Measurements from ENCODE around the gene JARID2.

The JARID2 gene

DNA sequence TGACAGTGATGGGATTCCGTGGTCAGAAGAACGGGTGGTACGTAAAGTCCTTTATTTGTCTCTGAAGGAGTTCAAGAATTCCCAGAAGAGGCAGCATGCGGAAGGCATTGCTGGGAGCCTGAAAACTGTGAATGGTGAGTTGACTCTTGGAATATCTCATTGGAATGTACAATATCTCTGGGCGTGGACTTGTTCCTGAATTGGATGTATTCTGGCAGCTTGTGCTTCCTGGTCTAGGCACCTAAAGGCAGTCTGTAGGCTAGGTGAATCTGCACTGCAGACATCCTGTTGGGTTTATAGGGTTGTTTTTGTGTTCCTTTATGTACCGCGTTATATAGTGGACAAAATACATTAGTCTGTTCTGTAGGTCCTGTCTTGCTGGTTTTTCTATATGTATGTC is 128.2 kb downstream of the JARID2 start:
- DNase-seq = no peak
- intact Hi-C loops (cut with DNase I) = no loop called here

GRCh38 chr6:15375018-15375417 is 129.1 kb downstream of the JARID2 start:
- no peak for DNase-seq
- intact Hi-C loops (cut with DNase I) = no loop called here

DNA sequence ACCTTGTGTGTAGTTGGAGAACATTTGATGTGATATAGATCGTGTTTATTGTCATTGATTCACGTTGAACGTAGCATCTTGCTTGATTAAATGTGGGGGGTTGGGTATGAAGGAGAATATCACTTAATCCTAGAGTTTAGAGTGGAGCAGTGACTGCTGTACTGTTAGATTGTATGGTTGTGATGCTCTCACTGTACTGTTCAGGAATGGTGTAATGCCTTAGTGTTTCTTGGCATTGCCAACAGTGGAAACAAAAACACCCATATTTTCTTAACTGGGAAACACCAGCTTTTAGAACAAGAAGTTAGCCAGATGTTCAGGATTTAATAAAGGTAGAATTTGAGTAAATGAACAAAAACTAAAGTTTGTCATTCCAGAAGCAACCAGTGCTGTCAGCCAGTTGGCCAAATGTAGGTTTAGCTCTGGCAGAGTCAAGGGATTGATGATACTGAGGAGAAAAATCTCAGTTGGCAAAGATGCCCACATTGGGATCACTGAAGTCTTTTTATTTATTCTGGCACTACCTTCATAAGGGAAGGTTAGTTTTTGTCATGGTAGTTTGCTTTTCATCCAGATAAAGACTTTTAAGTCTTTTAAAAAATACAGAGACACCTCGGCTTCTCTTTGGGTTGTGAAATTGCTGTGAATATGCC is 129.9 kb downstream of the JARID2 start:
- intact Hi-C loops (cut with DNase I) = no loop called here
- peak in 1 of 42 donors; percentile 31 for DNase-seq

DNA sequence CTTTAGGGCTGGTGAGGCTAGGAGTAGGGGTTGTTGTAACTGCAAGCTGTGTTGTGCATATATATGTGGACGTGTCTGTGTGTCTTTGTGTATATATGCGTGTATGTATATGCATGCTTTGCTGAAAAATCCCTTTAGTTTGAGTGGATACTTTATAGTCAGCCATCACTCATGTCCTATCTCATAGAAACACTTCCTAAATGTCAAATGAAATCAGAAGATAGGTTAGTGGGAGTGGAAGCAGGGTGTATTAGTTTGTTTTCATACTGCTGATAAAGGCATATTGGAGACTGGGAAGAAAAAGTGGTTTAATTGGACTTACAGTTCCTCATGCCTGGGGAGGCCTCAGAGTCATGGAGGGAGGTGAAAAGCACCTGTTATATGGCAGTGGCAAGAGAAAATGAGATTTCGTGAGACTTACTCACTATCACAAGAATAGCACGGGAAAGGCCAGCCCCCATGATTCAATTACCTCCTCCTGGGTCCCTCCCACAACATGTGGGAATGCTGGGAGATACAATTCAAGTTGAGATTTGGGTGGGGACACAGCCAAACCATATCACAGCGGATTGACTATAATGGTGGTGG is 131.1 kb downstream of the JARID2 start:
- intact Hi-C loops (cut with DNase I) = no loop called here
- DNase-seq = peak in 1 of 42 donors; percentile 22

DNA sequence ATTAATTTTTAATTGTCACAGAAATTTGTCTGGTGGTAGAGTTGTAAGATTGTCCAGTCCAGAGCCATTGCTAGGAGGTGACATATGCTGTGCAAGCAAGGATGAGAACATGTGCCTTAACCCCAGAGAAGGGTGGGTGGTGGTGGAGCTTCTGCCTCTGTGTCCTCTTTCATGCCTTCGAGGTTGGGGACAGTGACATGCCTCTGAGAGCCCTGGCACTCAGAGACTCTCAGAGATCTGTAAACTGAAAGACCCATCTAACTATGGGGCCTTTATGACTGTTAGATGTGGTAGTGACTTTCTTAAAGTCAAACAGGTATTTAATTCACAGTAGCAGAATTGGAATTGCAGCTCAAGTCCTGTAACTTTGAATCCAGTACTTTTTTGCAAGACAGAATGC is 132.4 kb downstream of the JARID2 start:
- no peak for DNase-seq
- intact Hi-C loops (cut with DNase I) = no loop called here

DNA sequence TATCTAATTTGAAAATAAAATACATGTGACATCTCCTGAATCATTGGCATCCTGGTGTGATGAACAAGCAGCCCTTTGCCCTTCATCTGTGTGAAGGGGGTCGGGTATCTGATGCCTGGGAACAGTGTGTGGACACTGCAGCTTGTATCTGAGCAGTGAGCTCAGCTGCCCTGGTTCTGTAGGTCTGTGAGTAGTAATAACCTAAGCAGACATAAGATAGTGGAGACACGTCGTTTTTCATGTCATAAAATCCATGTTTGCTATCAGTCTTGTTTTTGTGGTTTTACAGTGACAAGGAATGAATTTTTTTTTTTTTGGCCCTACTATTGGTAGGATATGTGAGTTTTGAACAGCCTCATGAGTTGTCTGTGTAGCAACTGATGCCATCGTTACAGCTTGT is 133.0 kb downstream of the JARID2 start:
- DNase-seq = peak in 1 of 42 donors; percentile 26
- intact Hi-C loops (cut with DNase I) = no loop called here

DNA sequence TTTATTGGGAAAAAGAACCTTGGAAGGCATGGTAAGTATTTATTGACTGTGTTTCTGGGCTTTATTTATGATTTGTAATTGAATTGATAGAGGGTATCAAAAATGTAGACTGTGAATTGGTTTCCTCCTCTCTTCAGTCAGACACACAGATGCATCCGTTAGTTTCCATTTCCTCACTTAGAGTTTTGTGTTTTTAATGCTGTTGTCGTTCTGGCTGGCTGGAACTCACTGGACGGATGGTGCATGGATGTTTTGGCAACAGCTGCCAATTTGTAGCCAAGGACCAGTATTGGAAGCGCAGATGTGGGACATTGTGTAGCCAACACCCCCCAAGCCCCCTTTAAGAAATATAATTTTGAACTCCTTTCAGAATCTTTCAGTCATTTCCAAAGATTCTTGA is 134.5 kb downstream of the JARID2 start:
- intact Hi-C loops (cut with DNase I) = no loop called here
- DNase-seq = no peak

DNA sequence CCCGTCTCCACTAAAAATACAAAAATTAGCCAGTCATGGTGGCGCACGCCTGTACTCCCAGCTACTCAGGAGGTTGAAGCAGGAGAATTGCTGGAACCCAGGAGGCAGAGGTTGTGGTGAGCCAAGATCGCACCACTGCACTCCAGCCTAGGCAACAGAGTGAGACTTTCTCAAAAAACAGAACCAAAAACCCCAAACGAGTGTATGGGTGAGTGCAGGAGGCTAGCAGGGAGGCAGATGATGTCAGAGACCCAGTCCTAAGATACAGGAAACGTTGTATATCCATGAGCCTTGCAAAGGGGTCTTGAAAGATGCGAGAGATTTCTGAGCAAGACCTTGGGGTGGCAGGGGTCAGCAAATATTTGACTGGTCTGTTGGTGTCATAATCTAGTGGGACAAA is 136.2 kb downstream of the JARID2 start:
- intact Hi-C loops (cut with DNase I) = no loop called here
- DNase-seq = no peak

- no peak for DNase-seq
- intact Hi-C loops (cut with DNase I) = no loop called here
Observed at GRCh38 chr6:15382712-15383111, 136.8 kb downstream of the JARID2 start.

- DNase-seq = peak in 9 of 42 donors; percentile 12 to 55 (median 28)
- intact Hi-C loops (cut with DNase I) = loop anchor here (5.0 kb wide), 1 partner anchor 133 kb away; no protein-coding TSS in a partner anchor
Observed at GRCh38 chr6:15384901-15385300, 139.0 kb downstream of the JARID2 start.

- intact Hi-C loops (cut with DNase I) = loop anchor here (5.0 kb wide), 1 partner anchor 133 kb away; no protein-coding TSS in a partner anchor
- DNase-seq = no peak
Observed at GRCh38 chr6:15385521-15385920, 139.7 kb downstream of the JARID2 start.

DNA sequence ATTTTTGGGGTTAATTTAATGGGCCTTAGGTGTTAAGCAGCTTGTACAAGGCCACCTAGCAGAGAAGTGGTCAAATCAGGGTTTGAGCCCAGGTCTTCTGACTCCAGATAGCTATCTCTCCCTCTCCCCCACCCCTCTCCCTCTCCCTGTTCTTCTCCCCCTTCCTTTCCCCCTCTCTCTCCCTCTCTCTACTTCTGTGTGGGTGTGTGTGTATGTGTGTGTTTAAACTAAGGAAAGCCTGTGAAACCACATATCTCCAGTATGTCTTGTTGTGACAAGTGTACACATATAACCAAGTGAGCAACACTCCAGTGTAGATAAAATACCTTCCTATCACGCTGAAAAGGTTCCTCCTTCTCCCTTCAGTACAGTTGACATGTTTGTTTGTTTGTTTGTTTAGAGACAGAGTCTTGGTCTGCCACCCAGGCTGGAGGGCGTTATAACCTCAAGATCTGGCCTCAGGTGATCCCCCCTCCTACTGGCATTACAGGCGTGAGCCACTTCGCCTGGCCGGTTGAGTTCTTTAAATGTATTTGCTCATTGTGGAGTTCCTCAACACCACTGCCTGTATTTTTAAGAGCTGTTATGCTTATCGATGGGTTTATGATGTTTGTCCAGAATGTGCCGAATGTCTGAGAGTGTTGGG is 140.4 kb downstream of the JARID2 start:
- no peak for DNase-seq
- intact Hi-C loops (cut with DNase I) = loop anchor here (5.0 kb wide), 1 partner anchor 134 kb away; no protein-coding TSS in a partner anchor

DNA sequence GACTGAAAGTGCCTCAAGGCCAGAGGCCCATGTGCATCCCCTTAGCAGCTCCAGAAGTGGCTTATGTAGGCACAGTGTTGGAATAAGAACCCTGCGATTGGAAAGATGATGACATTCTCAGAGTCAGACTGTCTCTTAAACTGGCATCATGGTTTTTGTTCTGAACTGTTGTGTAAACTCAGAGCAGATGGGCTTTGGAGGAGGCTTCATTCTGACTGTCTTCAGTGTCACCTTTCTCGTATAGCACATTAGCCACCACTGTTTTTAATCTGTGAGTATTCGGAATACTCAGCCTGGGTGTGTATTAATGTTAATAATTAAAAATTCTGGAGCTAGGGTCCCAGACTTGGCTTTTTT is 140.9 kb downstream of the JARID2 start:
- intact Hi-C loops (cut with DNase I) = loop anchor here (5.0 kb wide), 1 partner anchor 134 kb away; no protein-coding TSS in a partner anchor
- no peak for DNase-seq

GRCh38 chr6:15387118-15387517 is 141.2 kb downstream of the JARID2 start:
- DNase-seq = no peak
- intact Hi-C loops (cut with DNase I) = loop anchor here (5.0 kb wide), 1 partner anchor 135 kb away; no protein-coding TSS in a partner anchor

GRCh38 chr6:15389084-15389764 is 143.4 kb downstream of the JARID2 start:
- intact Hi-C loops (cut with DNase I) = loop anchor here (5.0 kb wide), 1 partner anchor 137 kb away; no protein-coding TSS in a partner anchor
- peak in 13 of 42 donors; percentile 16 to 68 (median 26) for DNase-seq

GRCh38 chr6:15389765-15390723 is 144.2 kb downstream of the JARID2 start:
- peak in 14 of 42 donors; percentile 15 to 74 (median 42) for DNase-seq
- intact Hi-C loops (cut with DNase I) = loop anchor here (5.0 kb wide), 2 partner anchors 138 to 1173 kb away; no protein-coding TSS in a partner anchor

DNA sequence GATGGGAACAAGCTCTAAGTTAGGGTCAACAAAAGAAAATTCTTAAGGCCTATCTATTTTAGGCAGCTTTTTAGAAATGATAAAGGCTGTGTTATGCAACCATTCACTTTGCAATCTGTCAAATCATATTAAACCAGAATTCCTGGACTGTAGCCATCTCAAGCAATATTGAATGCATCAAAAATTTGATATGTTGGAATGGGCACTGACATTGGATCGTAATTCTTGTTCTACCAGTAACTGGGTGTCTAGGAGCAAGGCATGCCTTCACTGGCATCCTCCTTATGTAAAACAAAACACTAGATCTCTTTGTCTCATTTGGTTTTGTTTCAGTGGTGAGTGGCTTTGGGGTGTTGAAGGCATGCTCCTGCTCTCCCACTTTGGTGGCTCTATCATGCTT is 145.6 kb downstream of the JARID2 start:
- DNase-seq = no peak
- intact Hi-C loops (cut with DNase I) = loop anchor here (5.0 kb wide), 1 partner anchor 1174 kb away; no protein-coding TSS in a partner anchor

GRCh38 chr6:15392182-15392581 is 146.3 kb downstream of the JARID2 start:
- intact Hi-C loops (cut with DNase I) = loop anchor here (5.0 kb wide), 1 partner anchor 1175 kb away; no protein-coding TSS in a partner anchor
- DNase-seq = no peak

Data from head of caudate nucleus (tissue), 42 donors.